HEK293T (cell line): ENCODE measurements around the gene CELF4.

Source experiments
- CTCF ChIA-PET: fragments of 350-600 bp; formaldehyde crosslinking; extraction: SDS; loops from one replicate; lab custom pipeline; 2021; ENCODE audit warnings: antibody characterized with exemption, inconsistent platforms; lab: Yijun Ruan, JAX
- POLR2A ChIA-PET: fragments of 350-600 bp; formaldehyde crosslinking; extraction: SDS; loops from one replicate; lab custom pipeline; 2020; ENCODE audit warnings: antibody characterized with exemption, inconsistent platforms; lab: Yijun Ruan, JAX
- DNase-seq: peaks from one replicate; pipeline ENCODE4 v3.0.0; 2012; ENCODE audit warnings: mixed read lengths; ENCODE audit errors: extremely low spot score
- ARNT ChIP-seq: fragments of 450-650 bp; IDR thresholded peaks from 2 replicates; pipeline ENCODE4 v1.6.1; 2017; ENCODE audit warnings: mild to moderate bottlenecking
- BHLHE40 ChIP-seq: fragments of 450-650 bp; IDR thresholded peaks from 2 replicates; pipeline ENCODE4 v1.6.1; 2016; ENCODE audit warnings: mild to moderate bottlenecking, moderate library complexity, borderline replicate concordance
- CTBP1 ChIP-seq: fragments of 450-650 bp; IDR thresholded peaks from 2 replicates; pipeline ENCODE4 v1.6.1; 2016; ENCODE audit warnings: borderline replicate concordance
- ELF4 ChIP-seq: fragments of 450-650 bp; IDR thresholded peaks from 2 replicates; pipeline ENCODE4 v1.6.1; 2017; ENCODE audit warnings: antibody characterized with exemption
- FOXA1 ChIP-seq: fragments of 450-650 bp; IDR thresholded peaks from 2 replicates; pipeline ENCODE4 v1.6.1; 2016; ENCODE audit warnings: mild to moderate bottlenecking
- FOXK2 ChIP-seq: fragments of 450-650 bp; IDR thresholded peaks from 2 replicates; pipeline ENCODE4 v1.6.1; 2016; ENCODE audit warnings: mild to moderate bottlenecking
- FOXM1 ChIP-seq: fragments of 450-650 bp; IDR thresholded peaks from 2 replicates; pipeline ENCODE4 v1.6.1; 2017; ENCODE audit warnings: mild to moderate bottlenecking, borderline replicate concordance
- HDGF ChIP-seq: fragments of 450-650 bp; IDR thresholded peaks from 2 replicates; pipeline ENCODE4 v1.6.1; 2017; ENCODE audit warnings: antibody characterized with exemption, borderline replicate concordance
- L3MBTL2 ChIP-seq: fragments of 450-650 bp; conservative IDR thresholded peaks from 2 replicates; pipeline ENCODE4 v1.6.1; 2016; ENCODE audit warnings: mild to moderate bottlenecking
- LEF1 ChIP-seq: fragments of 450-650 bp; IDR thresholded peaks from 2 replicates; pipeline ENCODE4 v1.6.1; 2017; ENCODE audit warnings: mild to moderate bottlenecking, borderline replicate concordance
- NFRKB ChIP-seq: fragments of 450-650 bp; IDR thresholded peaks from 2 replicates; pipeline ENCODE4 v1.6.1; 2016; ENCODE audit warnings: mild to moderate bottlenecking, moderate library complexity
- SP1 ChIP-seq: fragments of 450-650 bp; IDR thresholded peaks from 2 replicates; pipeline ENCODE4 v1.6.1; 2017
- SUZ12 ChIP-seq: fragments of 450-650 bp; IDR thresholded peaks from 2 replicates; pipeline ENCODE4 v1.6.1; 2016; ENCODE audit warnings: mild to moderate bottlenecking
- TARDBP ChIP-seq: fragments of 450-650 bp; IDR thresholded peaks from 2 replicates; pipeline ENCODE4 v1.6.1; 2016
- ZNF384 ChIP-seq: fragments of 450-650 bp; IDR thresholded peaks from 2 replicates; pipeline ENCODE4 v1.6.1; 2016
- TF ChIP-seq, protein P1 (sequence below): fragments of 450-650 bp; IDR thresholded peaks from 2 replicates; pipeline ENCODE4 v1.6.1; 2016

The CELF4 gene

DNA sequence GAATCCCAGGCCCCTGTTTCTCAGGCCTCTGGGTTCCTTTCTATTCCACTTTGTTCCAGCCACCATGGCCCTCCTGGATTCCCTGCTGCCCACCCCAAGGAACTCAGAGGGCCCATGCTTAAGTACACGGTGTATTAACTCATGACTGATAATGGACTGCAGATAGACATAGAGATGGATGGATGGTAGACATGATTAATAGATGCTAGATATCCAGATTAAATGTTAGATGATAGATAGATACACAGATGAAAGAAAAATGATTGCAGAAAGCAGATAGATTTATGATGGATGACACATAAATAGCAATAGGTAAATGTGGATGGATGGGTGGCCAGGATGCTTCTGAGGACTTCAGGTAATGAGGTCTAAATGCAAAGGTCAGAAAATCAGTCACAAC, 278.0 kb downstream of the CELF4 start:
- ChIA-PET CTCF (no interaction called here), POLR2A (no interaction called here)
- no peak for DNase-seq
- TF ChIP-seq ELF4: no peak
- no peak for TF ChIP-seq HDGF
- no peak for TF ChIP-seq L3MBTL2
- TF ChIP-seq FOXA1: no peak
- TF ChIP-seq, protein P1, sequence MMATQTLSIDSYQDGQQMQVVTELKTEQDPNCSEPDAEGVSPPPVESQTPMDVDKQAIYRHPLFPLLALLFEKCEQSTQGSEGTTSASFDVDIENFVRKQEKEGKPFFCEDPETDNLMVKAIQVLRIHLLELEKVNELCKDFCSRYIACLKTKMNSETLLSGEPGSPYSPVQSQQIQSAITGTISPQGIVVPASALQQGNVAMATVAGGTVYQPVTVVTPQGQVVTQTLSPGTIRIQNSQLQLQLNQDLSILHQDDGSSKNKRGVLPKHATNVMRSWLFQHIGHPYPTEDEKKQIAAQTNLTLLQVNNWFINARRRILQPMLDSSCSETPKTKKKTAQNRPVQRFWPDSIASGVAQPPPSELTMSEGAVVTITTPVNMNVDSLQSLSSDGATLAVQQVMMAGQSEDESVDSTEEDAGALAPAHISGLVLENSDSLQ: no peak
- TF ChIP-seq TARDBP: no peak
- no peak for TF ChIP-seq SP1
- no peak for TF ChIP-seq BHLHE40
- TF ChIP-seq FOXM1: no peak

DNA sequence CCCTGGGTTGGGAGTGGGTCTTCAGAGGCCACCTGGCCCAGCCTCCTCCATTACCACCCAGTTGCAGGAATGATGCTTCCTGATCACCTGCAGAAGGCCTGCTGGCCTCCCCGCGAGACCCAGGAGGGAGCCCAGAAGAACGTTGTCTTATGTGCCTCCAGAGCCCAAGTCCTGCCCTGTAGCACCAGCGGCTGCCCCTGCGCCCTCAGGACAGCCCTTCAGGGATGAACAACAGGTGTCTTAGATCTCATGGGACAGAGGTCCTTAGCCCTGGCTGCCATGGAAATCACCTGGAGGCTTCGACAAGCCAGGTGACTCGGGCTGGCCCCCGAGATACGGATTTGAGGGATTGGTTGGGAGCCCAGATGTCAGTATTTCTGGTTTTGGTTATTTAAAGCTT, 278.8 kb downstream of the CELF4 start:
- no peak for TF ChIP-seq SP1
- no peak for TF ChIP-seq FOXM1
- no peak for TF ChIP-seq FOXK2
- no peak for TF ChIP-seq ELF4
- TF ChIP-seq, protein P1: no peak
- no peak for TF ChIP-seq LEF1
- no peak for TF ChIP-seq NFRKB
- no peak for TF ChIP-seq ZNF384
- no peak for TF ChIP-seq SUZ12
- TF ChIP-seq FOXA1: no peak
- TF ChIP-seq BHLHE40: no peak
- TF ChIP-seq ARNT: no peak
- TF ChIP-seq CTBP1: no peak
- TF ChIP-seq TARDBP: no peak
- TF ChIP-seq L3MBTL2: no peak
- TF ChIP-seq HDGF: no peak
- ChIA-PET CTCF (interaction anchor here (1.6 kb wide), 1 partner anchor 8 kb away, joined by 4 read pairs; no protein-coding TSS in a partner anchor), POLR2A (no interaction called here)
- DNase-seq: no peak

DNA sequence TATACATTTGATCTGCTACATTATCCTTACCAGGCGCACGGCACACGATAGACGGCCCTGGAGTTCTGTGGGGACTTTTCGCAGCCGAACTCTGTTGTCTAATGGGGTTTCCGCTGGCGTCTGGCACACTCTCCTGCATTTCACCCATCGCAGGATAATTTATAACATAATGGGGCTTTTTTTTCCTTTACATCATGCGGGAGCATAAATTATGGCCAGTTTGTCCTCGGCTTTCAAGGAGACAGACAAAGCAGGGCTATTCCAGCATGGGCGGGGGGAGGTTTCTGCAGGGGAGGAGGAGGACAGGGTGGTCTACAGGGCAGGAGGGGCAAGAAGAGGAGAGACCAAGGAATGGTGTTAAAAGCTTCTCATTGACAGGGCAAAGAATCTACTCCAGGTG, 279.8 kb downstream of the CELF4 start:
- ChIA-PET CTCF (interaction anchor here (1.6 kb wide), 1 partner anchor 9 kb away, joined by 4 read pairs; no protein-coding TSS in a partner anchor), POLR2A (no interaction called here)
- TF ChIP-seq FOXA1 (no peak), SUZ12 (no peak), TARDBP (no peak), HDGF (no peak), ARNT (no peak), NFRKB (no peak), SP1 (no peak), BHLHE40 (no peak), LEF1 (no peak), ZNF384 (no peak)
- no peak for DNase-seq

DNA sequence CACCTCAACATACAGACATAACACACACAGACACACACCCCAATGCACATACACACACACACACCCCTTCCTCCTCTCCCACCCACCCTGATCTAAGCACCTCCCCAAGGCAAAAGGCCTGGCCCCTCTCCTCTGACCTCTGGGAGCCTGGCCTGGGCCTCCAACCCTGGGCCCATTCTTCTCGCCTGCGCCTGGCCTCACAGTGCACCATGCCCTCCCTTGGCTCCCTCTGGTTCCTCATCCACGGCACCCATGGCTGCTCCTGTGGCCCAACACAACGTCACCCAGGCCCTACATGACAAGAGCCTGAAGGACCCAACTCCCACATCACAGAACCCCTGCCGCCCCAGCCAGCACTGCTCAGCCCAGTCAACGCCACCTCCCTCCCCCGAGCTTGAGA, 281.3 kb downstream of the CELF4 start:
- POLR2A ChIA-PET: no interaction called here

DNA sequence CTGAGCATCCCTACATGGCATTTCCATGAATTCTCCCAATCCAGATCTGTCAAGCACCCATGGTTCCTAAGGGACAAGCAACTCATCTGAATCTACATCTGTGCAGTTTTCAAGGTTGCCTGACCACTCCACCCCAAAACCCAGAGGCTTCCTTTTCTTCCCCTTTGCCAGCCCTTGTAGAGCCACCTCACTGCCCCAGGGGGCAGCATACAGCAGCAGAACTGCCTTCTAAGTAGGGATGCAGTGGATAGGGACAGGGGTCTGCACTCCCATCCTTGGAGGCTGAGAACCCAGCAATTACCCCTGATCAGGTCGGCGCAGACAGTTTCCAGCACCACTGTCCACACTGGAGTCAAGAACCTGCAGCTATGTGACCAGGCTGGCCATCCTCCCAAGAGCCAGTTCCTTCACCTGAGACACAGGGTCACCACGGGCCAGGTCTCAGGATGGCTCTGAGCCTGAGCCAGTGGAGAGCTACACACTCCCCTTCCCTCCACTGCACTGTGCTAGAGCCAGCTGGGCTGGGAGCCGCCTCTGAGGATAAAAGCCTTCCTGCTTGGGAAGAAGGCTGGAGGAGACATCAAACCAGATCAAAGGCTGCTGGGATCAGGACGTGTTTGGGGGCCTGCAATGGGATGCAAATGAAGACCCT, 283.1 kb downstream of the CELF4 start:
- ChIA-PET CTCF (no interaction called here), POLR2A (no interaction called here)
- no peak for TF ChIP-seq FOXM1
- TF ChIP-seq HDGF: no peak
- no peak for TF ChIP-seq FOXA1
- no peak for TF ChIP-seq CTBP1
- TF ChIP-seq BHLHE40: no peak
- no peak for TF ChIP-seq SUZ12
- no peak for TF ChIP-seq FOXK2
- TF ChIP-seq LEF1: no peak
- TF ChIP-seq, protein P1: no peak
- peak; percentile 60 for DNase-seq

More for the DNA sequence above, 281.3 kb downstream of the CELF4 start:
- TF ChIP-seq BHLHE40 (no peak), HDGF (no peak), L3MBTL2 (no peak), NFRKB (no peak), TARDBP (no peak), LEF1 (no peak), ELF4 (no peak), ZNF384 (no peak), SUZ12 (no peak), ARNT (no peak), FOXM1 (no peak), FOXA1 (no peak), CTBP1 (no peak)
- DNase-seq: no peak
- CTCF ChIA-PET: no interaction called here

DNA sequence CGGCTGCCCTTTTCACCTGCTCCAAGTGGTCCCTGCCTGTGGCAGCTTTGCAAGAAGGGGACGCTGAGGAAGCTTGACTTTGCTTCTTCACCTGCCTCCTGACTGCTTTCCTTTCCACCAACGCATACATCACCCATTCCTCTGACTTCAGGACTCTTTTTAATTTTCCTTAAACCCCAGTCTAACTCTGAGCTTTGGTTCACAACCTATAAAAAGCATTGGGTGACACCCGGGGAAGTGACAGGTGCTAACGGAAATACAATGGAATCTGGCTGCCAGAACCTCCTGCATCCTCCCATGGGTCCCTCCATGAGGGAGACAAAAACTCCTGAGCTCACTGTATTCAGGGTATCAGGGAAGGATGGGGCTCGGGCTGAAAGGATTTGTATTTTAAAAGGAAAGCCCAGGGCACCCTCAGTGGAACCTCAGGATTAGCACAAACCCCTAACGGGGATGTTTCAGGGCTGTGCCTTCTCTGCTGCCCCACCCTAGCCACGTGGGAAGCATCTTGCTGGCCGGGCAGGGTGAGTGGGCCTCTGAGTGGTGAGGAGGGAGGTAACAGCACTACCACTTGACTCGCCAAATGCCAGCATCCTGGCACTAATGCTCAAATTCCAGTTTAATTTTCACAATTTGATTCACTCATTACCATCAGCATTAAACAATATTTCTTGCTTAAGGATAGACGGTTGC, 284.8 kb downstream of the CELF4 start:
- no peak for TF ChIP-seq ARNT
- no peak for TF ChIP-seq FOXA1
- no peak for TF ChIP-seq CTBP1
- TF ChIP-seq TARDBP: no peak
- TF ChIP-seq SP1: no peak
- no peak for TF ChIP-seq LEF1
- no peak for TF ChIP-seq ELF4
- TF ChIP-seq HDGF: no peak
- TF ChIP-seq, protein P1: no peak
- TF ChIP-seq NFRKB: no peak
- TF ChIP-seq ZNF384: no peak
- no peak for TF ChIP-seq L3MBTL2
- TF ChIP-seq SUZ12: no peak
- no peak for TF ChIP-seq BHLHE40
- TF ChIP-seq FOXK2: no peak
- TF ChIP-seq FOXM1: no peak
- no peak for DNase-seq
- ChIA-PET POLR2A (no interaction called here), CTCF (interaction anchor here (0.9 to 1.0 kb wide), 2 partner anchors 8 to 14 kb away, joined by 3 to 4 read pairs; no protein-coding TSS in a partner anchor)
